Ishikawa (cell line): ENCODE data around the gene TBC1D22A.

ENCODE experiments used
- CEBPB ChIP-seq: IDR thresholded peaks from 2 replicates; pipeline ENCODE4 v1.6.1; 2012
- CREB1 ChIP-seq: IDR thresholded peaks from 2 replicates; pipeline ENCODE4 v1.6.1; 2012; ENCODE audit warnings: low read depth
- EGR1 ChIP-seq: IDR thresholded peaks from 2 replicates; pipeline ENCODE4 v1.6.1; 2012
- EP300 ChIP-seq: IDR thresholded peaks from 2 replicates; pipeline ENCODE4 v1.6.1; 2012; ENCODE audit warnings: borderline replicate concordance
- TAF1 ChIP-seq: IDR thresholded peaks from 2 replicates; pipeline ENCODE4 v1.6.1; 2012; ENCODE audit warnings: low read depth, mild to moderate bottlenecking
- YY1 ChIP-seq: IDR thresholded peaks from 2 replicates; pipeline ENCODE4 v1.6.1; 2012; ENCODE audit warnings: low read depth

DNA sequence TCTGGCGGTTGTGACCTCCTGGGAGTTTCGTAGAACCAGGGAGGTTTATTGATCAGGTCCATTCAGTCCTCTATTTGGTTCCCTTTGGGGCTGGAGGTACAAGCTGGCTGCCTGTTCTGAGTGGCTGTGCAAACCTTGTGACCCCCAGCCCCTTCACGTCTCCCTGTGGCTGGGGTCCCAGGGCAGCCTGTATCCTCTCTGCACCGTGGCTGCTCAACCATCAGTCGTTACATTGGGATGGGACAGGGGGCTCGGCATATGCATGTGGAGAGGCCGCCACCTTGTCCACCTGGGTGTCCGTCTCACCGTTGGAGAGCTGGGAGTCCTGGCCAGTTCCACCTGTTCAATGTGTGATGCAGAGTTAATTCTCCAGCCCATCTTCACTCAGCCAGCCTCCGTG is 195.7 kb downstream of the TBC1D22A start:
- TF ChIP-seq YY1 (no peak), EP300 (no peak), EGR1 (no peak), CREB1 (no peak), CEBPB (no peak), TAF1 (no peak)
